AG08395 (cell line): ENCODE measurements around the gene MTERF4.

ENCODE experiments used
- DNase-seq: peaks from one replicate; pipeline ENCODE4 v3.0.0; 2012; ENCODE audit warnings: mixed read lengths, low spot score

MTERF4 gene

DNA sequence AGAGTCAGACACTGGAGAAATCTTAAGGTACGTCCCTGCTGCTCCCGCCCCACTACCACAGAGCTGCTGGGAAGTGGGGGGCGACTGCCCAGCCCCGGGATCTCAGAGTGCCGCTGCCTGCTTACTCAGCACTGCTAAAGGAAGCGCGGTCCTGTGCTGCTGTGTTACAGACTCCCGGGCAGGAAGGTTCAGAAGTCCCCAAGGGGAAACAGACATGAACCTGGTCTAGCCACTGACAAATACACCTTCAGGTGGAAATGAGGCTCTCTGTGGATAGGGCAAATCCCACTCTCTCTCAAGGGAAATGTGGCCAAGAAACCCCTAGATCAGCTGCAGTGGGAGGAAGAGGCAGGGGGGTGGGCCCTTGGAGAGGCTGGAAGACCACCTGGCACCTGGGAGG lies 13.7 kb downstream of the MTERF4 start:
- no peak for DNase-seq

DNA sequence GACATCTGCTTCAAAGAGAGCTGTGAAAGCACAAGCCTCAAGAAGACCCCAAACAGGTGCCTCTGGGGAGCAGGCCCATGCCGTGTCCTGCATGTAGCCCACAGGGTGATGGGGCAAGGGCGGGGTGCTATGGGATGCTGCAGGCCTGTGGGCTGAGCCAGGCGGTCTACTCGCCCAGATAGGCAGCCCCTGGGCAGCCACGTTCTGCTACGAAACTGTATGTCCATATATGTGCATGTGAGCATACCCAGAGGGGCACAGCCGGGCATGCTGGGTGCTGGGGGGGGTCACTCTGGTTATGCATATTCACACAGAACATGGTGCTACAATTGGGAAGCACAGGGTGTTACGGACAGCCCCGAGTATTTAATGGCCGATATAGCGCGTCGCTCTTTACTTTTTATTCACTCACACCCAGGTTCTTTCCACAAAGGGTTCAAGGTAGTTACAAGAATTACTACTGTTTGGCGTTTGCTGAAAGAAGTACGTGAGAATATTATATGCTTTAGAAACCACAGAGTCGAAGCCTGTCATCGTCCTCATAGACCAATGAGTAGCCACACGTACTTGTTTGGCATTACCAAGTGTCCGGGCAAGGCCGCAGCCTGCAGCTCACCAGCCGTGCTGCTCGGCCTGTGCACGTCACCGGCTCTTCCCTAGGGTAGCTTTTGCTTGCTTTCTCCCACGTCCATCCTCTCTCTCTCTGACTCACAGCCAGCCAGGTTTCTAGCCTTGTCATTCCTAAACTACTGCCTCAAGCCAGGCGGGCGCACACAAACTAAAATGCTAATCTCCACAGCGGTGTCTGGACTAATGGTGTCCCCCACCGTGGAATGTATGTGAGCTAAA lies 14.4 kb downstream of the MTERF4 start:
- DNase-seq, result no peak

DNA sequence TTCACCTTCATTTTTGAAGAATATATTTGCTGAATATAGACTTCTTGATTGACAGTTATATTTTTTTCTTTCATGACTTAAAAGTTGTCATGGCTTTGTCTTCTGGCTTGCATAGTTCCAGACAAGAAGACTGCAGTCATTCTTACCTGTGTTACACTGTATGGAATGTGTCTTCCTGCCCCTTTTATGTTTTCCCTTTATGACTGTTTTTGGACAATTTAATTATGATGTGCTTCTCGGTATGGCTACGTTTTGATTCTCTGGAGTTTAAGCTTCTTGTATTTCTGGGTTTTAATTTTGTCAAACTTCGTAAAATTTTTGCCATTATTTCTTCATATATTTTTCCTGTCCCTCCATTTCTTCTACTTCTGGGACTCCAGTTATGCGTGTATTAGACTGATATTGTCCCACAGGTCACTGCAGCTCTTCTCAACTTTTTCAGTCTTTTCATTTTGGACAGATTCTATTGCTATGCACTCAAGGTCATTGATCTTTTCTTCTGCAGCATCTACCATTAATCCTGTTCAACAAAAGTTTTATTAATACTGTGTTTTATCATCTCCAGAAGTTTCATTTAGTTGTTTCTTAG lies 17.1 kb downstream of the MTERF4 start:
- DNase-seq, result no peak

DNA sequence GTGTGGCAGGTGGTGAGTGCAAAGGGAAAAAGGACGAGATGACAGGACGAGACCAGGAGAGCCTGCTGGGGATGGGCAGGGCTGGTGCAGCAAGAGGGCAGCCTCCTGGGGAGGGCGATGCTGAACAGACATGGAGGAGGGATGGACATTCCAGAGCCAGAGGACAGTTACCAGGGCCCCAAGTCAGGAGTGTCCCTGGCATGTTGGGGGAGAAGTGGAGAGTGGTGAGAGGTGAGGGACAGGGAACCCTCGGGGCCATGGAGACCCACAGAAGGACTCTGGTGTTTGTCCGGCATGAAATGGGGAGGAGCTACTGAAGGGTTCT lies 19.0 kb downstream of the MTERF4 start:
- DNase-seq, result no peak

DNA sequence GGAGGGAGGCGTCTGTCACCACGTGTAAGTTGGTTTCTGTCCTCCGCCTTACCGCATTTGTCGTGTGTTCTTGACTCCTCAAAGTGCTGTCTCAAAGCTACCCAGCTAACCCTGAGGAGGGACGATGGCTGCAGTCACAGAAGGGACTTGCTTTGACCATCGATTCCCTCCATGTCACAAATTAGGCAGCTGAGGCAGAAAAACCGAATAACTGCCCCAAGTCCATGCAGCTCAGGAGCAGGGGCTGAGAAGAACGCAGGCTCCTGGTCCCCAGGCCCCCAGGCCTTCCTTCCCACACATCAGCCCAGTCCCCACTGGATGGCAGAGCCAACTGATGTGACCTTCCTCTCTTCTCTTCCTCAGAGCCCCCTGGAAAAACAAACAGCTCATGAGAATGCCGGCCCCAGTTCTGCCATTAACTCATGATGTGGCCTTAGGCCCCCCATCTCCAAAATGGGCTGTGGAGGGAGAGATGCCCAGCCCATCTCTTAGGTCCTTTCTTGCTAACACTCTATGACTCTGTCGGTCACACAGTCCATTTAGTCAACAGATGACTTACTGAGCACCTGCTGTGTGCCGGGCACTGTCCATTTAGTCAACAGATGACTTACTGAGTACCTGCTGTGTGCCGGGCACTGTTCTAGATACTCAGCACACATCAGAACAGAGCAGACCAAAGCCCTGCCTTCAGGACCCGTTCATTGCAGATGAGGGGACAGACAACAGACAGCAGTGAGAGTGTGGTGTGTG lies 19.6 kb downstream of the MTERF4 start:
- DNase-seq, result no peak

DNA sequence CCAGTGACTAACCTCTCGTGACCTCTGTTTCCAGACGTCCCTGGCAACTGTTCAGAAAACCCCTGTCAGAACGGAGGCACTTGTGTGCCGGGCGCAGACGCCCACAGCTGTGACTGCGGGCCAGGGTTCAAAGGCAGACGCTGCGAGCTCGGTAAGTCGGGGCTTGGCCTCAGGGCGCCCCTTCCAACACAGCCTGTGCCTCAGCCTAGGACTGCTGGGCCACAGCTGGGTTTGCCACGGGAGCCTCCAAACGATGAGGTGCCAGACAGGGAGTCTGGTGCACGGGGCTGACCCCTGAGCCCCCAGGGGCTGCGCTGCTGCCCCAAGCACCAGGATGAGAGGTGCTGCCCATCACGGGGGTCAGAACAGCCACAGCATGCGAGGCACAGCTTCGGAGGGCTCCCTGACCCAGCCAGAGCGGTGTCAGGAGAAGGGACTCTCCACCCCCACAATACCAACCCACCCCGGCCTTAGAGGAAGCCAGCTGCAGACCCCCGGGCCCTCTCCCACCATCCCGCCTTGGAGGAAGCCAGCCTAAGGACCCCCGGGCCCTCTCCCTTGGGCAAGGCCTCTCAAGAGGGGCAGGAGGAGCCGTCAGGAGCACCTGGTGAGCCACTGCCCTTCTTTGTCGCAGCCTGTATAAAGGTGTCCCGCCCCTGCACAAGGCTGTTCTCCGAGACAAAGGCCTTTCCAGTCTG lies 20.3 kb downstream of the MTERF4 start:
- no peak for DNase-seq

DNA sequence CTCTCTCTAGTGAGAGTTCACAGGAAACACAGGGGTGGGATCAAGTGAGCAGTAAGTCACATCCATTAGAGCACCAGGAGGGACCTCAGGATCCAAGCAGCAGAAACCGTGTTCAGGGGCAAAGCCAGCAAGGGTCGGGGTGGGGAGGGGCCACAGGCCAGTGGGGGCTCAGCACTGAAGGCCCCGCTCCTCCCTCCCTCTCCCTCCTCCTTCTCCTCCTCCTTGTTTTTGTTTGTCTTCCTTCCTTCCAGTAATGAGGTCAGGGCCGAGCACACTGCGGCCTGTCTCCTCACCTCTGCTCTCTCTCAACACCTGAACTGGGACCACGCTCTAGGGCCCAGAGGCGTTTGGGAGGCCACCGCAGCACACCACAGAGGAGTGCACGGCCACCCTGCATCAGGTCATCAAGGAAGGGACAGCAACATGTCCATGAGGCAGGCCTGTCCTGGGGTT lies 20.9 kb downstream of the MTERF4 start:
- DNase-seq, result no peak

DNA sequence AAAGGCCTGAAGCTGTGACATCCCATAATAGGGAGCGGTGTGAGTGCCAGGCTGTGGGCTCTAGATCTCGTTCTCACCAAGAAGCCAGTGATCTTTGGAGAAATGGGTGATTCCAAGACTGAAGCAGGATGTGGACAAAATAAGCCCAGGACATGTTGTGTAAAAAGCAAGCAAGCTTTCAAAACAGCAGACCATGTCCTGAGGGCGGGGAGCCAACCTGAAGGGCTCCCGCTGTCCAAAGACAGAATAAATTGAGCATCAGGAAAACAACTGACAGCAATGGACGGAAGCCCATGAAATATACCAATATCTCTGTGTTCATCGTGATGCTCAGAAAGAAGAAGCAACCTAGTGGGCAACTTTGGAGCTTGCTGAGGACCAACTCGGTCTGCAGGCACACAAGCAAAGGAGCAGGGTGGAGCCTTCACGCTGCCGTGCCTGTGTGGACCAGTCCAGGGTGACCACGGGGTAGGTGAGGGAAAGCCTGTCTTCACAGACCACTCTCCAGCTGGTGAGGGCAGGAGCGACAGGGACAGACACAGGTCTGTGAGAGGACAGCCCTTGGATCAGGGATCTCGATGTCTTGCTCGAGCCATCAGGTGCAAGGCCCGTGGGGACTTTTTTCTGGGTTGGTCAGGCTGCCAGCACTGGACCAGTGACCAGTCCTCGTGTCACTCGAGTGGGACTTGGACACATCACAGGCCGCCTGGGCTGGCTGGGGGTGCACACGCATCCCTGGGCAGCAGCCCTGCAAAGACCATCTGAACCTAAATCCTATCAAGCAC lies 21.5 kb downstream of the MTERF4 start:
- DNase-seq, result no peak

DNA sequence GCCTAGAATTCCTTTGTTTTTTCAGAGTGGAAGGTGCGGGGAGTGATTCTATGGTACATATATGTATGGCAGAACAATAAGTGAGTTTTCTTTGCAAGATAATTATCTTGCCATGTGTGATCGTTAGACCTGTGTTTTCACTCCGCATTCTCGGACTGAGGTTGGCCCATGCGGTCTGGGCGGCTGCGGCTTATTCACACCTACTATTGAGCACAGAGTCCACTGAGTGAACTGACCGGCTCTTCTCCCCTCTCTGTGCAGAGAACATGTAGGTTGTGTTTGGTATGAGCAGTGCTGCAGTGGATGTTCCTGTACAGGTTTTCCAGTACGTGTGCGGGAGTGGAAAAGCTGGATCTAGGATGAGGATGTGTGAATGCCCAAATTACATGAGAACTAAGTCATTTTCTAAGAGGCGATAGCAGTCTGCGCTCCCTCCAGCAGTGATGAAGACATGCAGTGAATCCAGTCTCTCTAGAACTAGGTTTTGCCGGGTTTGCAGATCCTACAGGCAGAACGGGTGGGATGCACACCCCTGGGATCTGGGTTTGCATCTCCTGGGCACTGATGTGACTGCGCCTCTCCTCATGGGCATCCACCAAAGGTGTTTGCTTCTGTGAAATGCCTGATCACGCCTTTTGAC lies 27.1 kb downstream of the MTERF4 start:
- no peak for DNase-seq

DNA sequence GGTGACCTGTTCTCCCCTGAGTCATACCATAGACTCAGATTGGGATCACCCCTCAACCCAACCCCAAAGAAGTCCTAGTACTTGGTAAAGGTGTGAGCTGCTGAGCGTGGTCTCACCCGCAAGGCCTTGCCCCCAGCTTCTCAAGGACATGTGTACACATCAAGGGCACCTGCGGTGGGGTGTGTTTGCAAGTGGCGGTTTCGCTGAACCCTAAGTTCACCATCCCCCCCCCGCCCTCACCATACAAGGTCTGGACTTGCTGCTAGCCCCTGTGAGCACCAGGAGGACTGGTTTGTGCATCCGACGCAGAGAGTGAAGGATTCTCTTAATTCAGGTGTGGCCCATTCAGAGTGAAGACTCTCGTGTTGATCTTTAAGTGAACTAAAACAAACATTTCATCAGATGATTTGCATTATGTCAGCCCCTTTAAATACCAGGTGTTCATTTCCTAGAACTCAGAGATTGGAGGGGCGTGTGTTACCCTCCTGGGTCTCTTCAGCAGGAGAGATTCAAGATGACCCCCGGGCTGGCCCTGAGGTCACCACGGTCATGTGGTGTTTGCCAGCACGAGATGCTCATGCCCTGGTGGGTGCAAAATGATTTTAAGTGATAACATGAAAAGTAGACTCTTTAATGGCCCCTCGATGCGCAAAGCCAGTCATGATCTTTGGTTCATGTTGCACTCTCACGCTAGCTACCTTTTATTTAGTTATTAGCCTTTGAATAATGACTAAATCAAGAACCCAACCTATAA lies 27.8 kb downstream of the MTERF4 start:
- DNase-seq, result no peak

DNA sequence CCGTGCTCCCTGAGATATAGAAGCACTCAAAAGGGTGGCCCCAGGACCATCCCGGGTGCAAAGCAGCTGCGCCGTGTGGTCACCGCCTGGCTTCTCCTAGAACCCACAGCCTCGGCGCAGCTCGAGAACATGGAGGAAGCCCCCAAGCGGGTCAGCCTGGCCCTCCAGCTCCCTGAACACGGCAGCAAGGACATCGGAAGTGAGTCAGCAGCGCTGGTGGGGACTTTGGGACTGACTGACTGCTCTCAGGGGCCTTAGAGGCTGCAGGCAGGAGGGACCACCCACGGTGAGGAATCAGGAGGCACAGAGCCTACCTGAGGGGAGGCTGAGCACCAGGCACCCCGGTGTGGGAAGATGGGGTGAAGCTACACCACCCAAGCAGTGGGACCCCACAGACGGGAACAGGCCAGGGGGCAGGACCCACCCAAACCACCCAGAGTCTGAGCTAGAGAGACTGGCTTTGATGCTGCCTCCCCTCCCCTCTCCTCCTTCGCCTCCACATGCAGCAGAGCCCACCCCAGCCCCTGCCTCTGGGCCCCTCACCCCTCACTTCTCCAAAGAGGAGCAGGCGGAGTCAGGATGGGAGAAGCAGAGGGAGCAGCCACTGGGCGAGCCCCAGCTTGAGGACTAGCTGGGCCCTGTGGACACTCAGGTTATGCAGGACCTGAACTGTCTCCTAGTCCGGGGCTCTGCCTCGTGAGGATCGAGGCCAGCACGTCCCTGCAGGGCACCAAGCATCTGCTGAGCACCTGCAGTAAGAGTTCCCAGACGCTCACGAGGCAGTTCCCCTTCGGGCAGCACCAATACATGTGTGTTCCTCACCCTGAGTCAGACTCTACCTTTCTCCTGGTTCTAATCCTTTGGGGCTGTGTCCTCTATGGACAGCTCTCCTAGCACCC lies 28.7 kb downstream of the MTERF4 start:
- DNase-seq, result no peak

DNA sequence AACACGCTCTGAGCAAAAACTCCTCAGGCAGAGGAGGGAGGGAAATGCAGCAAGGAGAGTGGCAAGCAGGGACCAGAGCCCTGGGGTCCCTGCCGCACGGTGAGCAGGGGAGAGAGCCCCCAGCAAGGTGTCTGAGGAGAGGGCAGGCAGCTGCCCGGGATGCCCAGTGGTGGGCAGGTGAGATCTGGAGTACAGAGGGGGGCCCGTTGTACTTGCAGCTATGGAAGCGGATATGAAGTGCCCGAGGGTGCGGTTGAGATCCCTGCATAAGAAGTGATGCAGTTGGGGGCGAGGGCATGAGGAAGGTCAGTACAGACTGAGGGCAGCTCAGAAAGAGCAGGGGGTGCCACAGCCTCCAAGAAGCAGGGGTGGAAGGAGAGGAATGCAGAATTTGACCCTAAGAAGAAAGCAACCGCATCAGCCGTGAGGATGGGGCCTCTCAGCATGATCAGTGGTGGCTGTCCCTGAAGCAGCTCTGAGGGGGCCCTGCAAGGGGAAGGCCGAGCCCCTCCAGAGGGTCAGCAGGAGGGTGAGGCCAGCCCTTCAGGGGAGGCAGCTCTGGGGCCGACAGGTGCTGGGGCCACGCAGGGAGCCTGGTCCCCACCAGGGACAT lies 29.4 kb downstream of the MTERF4 start:
- DNase-seq, result no peak

DNA sequence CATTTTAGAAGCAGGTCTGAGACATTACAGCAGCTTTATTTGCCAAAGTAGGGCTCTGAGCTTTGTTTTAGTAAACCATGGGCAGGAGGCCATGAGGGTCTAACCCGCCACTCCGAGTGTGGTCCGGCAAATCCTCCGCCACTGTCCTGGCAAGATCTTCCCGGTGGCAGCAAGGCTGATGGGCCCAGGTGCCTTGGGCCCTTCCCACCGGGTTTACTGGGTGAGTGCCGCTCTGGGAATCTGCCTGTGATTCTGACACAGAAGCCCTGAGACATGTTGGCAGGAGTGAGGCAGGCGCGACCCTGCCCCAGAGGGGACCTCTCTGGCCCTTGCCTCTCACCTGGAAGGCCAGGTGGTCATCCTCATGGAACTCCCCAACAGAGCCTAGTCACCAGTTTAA lies 29.9 kb downstream of the MTERF4 start:
- no peak for DNase-seq

DNA sequence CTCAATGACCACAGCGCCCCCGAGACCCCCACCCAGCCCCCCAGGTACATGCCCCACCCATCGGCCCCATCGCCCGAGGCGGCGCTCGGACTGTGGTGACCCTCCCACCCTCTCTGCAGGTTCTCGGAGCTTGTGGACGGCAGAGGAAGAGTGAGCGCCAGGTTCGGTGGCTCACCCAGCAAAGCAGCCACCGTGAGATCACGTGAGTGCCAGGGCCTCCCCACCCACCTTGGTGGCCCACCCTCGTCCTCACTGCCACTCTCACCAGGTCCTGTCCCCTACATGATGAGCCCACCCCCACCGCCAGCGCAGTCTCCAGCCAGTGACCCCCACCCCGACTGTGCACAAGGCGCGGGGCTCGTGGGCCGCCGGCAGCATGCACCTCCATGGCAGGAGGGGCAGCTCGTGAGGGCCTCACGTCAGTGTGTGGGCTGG lies 30.4 kb downstream of the MTERF4 start:
- DNase-seq, result no peak

DNA sequence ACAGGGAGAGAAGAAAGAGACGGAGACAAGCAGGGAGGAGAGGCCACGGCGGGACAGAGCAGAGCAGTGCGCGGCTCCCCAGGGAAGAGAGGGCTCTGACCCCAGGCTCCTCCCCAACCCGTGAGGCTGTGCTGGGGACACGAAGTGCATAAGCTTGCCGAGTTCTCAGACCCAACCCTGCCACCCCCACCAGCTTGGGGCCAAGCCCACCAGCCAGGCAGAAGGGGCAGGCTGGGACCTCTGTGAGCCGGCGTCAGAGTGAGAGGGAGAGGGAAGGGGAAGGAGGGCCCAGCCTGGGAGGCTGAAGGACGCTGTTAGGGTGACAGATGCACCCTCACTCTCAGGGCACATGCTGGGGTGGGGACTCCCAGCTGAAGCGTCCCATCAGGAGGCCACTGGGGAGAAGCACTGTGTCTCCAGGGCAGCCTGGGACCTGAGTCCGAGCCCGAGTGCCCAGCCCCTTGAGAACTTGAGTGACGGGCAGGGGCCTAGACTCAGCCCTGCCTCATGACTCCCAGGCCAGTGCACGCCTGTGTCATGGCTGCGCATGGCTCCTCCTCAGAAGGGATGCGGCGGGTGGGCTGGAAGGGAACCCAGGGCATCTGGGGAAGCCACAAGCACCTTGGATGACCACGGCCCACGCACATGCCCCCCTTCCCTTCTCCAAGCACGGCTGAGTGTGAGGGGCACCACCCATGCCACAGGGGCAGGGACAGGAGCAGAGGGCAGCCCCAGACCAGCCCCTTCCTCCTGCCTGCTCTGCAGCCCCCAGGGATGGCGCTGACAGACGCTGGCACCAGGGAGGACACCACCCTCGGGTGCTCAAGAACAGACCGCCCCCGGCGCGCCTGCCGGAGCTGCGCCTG lies 31.0 kb downstream of the MTERF4 start:
- no peak for DNase-seq

DNA sequence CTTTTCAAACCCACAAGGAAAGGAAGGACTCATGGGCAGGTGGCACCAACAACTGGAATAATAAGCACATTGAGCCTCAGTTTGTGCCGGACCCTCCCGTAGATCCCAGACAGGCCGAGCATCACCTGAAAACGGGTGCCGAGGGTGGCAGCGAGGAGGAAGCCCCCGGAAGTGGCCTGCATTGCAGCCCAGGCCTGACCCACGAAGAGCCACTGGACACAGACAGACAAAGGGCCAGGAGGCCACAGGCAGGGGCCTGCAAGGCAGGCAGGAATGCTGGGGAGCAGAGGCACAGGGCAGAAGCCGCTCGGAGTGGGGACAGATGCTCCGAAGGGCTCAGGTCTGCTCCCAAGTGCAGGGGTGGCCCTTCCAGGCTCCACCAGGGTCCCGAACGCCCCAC lies 31.7 kb downstream of the MTERF4 start:
- no peak for DNase-seq

DNA sequence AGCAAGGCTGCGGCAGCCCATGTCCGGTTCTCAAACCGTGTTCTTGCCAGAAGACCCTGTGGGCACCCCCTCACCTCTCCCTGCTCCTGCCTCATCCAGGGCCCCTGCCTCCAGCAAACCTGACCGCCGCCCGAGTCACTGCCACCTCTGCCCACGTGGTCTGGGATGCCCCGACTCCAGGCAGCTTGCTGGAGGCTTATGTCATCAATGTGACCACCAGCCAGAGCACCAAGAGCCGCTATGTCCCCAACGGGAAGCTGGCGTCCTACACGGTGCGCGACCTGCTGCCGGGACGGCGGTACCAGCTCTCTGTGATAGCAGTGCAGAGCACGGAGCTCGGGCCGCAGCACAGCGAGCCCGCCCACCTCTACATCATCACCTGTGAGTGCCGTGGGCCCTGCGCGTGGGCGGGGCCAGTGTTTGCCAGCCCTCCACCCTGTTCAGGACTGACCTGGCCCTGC lies 32.2 kb downstream of the MTERF4 start:
- no peak for DNase-seq
